ENCODE measurements around the gene NGB. TPM values are rescaled to one million over a fixed set of nuclear protein-coding genes. Genes with fewer than 3 reads are reported as not detected.

Gene NGB
- total and polyA plus RNA-seq, 12 donors: 0.17 to 15.4 (median 5.2) TPM; not detected in 4

DNA sequence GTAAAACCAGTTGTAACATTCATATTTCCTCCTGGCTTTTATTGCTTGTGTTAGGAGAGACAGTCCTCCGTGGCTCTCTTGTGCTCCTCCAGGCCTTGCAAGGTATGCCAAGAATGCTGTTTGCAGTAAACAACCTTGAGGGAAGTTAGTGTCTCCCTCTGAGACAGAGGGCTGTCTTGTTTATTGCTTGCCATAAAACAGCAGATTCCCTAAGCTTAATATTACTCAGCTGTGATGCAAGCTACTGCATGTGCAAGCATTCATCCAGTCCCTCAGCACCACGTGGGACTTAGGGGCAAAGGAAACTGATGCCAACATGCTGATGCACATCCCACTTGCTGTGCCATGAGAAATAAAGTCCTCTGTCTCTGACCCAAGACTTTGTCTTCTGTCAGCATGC, 43.0 kb upstream of the NGB start:
- intact Hi-C loops (cut with DNase I): loop anchor here (5.0 to 10.0 kb wide), 3 partner anchors 159 to 439 kb away; no protein-coding TSS in a partner anchor
- Histone ChIP-seq H3K27ac (peak overlapping the region in 4 of 5 donors; percentile 9 to 74 (median 57)), H3K4me3 (no peak overlapping the region)

GRCh38 chr14:77313371-77313770, 42.4 kb upstream of the NGB start:
- intact Hi-C loops (cut with DNase I): loop anchor here (5.0 to 10.0 kb wide), 3 partner anchors 159 to 439 kb away; no protein-coding TSS in a partner anchor
- H3K27ac ChIP-seq: peak overlapping the region in 4 of 5 donors; percentile 9 to 74 (median 57)

More for the DNA sequence above, 43.0 kb upstream of the NGB start:
- 9 to 27% (median 13%) methylated on average over 2 of the region's 2 CpGs for WGBS, 4 donors
- Histone ChIP-seq H3K36me3 (replicated peaks in 1 of 2) (no peaks in the 10 kb centered on the region), H3K27me3 (no peaks in the 10 kb centered on the region), H3K4me1 (replicated peaks in 1 of 2) (peaks cover 14 to 47% of the 10 kb centered on the region in 2 donors), H3K9me3 (replicated peaks in 1 of 3) (no peaks in the 10 kb centered on the region)
- peak in 5 of 7 donors; percentile 46 to 71 (median 65) for DNase-seq
- TF ChIP-seq, protein P1, sequence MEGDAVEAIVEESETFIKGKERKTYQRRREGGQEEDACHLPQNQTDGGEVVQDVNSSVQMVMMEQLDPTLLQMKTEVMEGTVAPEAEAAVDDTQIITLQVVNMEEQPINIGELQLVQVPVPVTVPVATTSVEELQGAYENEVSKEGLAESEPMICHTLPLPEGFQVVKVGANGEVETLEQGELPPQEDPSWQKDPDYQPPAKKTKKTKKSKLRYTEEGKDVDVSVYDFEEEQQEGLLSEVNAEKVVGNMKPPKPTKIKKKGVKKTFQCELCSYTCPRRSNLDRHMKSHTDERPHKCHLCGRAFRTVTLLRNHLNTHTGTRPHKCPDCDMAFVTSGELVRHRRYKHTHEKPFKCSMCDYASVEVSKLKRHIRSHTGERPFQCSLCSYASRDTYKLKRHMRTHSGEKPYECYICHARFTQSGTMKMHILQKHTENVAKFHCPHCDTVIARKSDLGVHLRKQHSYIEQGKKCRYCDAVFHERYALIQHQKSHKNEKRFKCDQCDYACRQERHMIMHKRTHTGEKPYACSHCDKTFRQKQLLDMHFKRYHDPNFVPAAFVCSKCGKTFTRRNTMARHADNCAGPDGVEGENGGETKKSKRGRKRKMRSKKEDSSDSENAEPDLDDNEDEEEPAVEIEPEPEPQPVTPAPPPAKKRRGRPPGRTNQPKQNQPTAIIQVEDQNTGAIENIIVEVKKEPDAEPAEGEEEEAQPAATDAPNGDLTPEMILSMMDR (IDR thresholded peaks at IDR 0.05): no peak
- TF ChIP-seq POLR2A (IDR thresholded peaks at IDR 0.05): peak in 1 of 2 donors; percentile 42

DNA sequence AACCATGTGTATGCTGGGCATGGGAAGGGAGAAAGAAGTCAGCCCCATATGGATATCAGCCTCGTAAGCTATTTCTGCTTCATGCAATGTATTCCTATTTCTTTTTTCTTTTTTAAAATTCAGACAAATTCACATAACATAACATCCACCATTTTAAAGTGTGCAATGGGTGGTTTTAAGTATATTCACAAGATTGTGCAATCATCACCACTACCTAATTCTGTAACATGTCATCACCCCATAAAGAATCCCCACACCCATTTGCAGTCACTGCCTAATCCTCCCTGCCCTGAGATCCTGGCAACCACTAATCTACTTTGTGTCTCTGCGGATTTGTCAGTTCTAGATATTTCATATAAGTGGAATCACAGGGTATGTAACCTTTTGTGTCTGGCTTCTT, 40.2 kb upstream of the NGB start:
- intact Hi-C loops (cut with DNase I): loop anchor here (5.0 to 10.0 kb wide), 3 partner anchors 156 to 436 kb away; no protein-coding TSS in a partner anchor
- 89 to 97% (median 94%) methylated on average over 2 of the region's 2 CpGs for WGBS, 4 donors

More at GRCh38 chr14:77313371-77313770, 42.4 kb upstream of the NGB start:
- TF ChIP-seq, protein P1 (IDR thresholded peaks at IDR 0.05): no peak
- no peak for TF ChIP-seq POLR2A (IDR thresholded peaks at IDR 0.05)
- WGBS, 4 donors: 35 to 67% (median 60%) methylated on average over 1 of the region's 1 CpG
- DNase-seq: no peak
- Histone ChIP-seq H3K4me3 (no peak overlapping the region), H3K4me1 (replicated peaks in 1 of 2) (peaks cover 14 to 46% of the 10 kb centered on the region in 2 donors), H3K27me3 (no peaks in the 10 kb centered on the region), H3K36me3 (replicated peaks in 1 of 2) (no peaks in the 10 kb centered on the region), H3K9me3 (replicated peaks in 1 of 3) (no peaks in the 10 kb centered on the region)

DNA sequence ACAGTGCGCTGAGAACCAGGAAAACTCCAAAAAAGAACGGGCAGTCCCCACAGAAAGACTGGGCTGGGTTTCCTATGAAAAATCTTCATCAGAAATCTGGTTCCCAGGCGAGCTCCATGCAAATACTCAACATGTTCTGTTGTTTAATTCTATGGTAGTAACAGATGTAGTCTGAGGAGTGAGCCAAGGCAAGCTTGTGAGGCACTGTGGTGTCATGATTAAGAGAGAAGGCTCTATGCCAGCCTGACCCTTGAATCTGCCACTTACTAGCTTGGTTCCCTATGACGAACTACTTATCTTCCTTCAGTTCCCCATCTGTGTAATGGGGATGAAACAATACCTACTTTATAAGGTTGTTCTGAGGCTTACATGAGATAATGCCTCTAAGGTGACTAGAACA, 39.0 kb upstream of the NGB start:
- no peaks in the 10 kb centered on the region for H3K9me3 ChIP-seq (replicated peaks in 1 of 3)
- WGBS, 4 donors: 80 to 86% (median 83%) methylated on average over 4 of the region's 4 CpGs
- DNase-seq: no peak
- no peak for TF ChIP-seq POLR2A (IDR thresholded peaks at IDR 0.05)
- TF ChIP-seq, protein P1 (IDR thresholded peaks at IDR 0.05): no peak
- intact Hi-C loops (cut with DNase I): loop anchor here (5.0 to 10.0 kb wide), 3 partner anchors 155 to 435 kb away; no protein-coding TSS in a partner anchor
- H3K4me3 ChIP-seq: no peak overlapping the region
- H3K4me1 ChIP-seq (replicated peaks in 1 of 2): peaks cover 10 to 36% of the 10 kb centered on the region in 2 donors
- no peaks in the 10 kb centered on the region for H3K36me3 ChIP-seq (replicated peaks in 1 of 2)
- H3K27me3 ChIP-seq: no peaks in the 10 kb centered on the region
- H3K27ac ChIP-seq: no peak overlapping the region

More for the DNA sequence above, 40.2 kb upstream of the NGB start:
- DNase-seq: no peak
- Histone ChIP-seq H3K9me3 (replicated peaks in 1 of 3) (no peaks in the 10 kb centered on the region), H3K4me3 (no peak overlapping the region), H3K27ac (no peak overlapping the region), H3K4me1 (replicated peaks in 1 of 2) (peaks cover 10 to 41% of the 10 kb centered on the region in 2 donors), H3K36me3 (replicated peaks in 1 of 2) (no peaks in the 10 kb centered on the region), H3K27me3 (no peaks in the 10 kb centered on the region)
- no peak for TF ChIP-seq POLR2A (IDR thresholded peaks at IDR 0.05)
- TF ChIP-seq, protein P1 (IDR thresholded peaks at IDR 0.05): no peak
